KOPT-K1 (cell line): ENCODE data around the gene SULT1A2.
"Not testable (repeated sequence)": the region's sequence is repeated elsewhere in the genome, so short reads cannot be mapped to it uniquely, and the experiment has no call there.

Experiments used
- H3K27ac ChIP-seq: fragments of 200-600 bp; sonication (generic); 2 replicates; pipeline ENCODE4 v1.5.1; 2016; ENCODE audit warnings: antibody characterized with exemption, mild to moderate bottlenecking, low read depth, low read length; ENCODE audit not compliant: poor library complexity, severe bottlenecking
- H3K36me3 ChIP-seq: fragments of 200-600 bp; sonication (generic); 2 replicates; pipeline ENCODE4 v1.5.1; 2017; ENCODE audit warnings: antibody characterized with exemption, mild to moderate bottlenecking, low read length, moderate library complexity; ENCODE audit not compliant: insufficient read depth
- H3K9me3 ChIP-seq: fragments of 200-600 bp; sonication (generic); 2 replicates; pipeline ENCODE4 v1.5.1; 2017; ENCODE audit warnings: antibody characterized with exemption, low read length, mild to moderate bottlenecking; ENCODE audit not compliant: insufficient read depth, poor library complexity, severe bottlenecking

The SULT1A2 gene

GRCh38 chr16:28562199-28562598, 34.7 kb downstream of the SULT1A2 start:
- Histone ChIP-seq H3K9me3 (peaks cover 11% of the 10 kb centered on the region), H3K36me3 (peaks cover 37% of the 10 kb centered on the region), H3K27ac (no peak overlapping the region)

GRCh38 chr16:28561557-28562187, 35.2 kb downstream of the SULT1A2 start:
- Histone ChIP-seq H3K27ac (no peak overlapping the region), H3K9me3 (peaks cover 6% of the 10 kb centered on the region), H3K36me3 (peaks cover 41% of the 10 kb centered on the region)

- Histone ChIP-seq H3K9me3 (no peaks in the 10 kb centered on the region), H3K27ac (no peak overlapping the region), H3K36me3 (peaks cover 36% of the 10 kb centered on the region)
Measured at GRCh38 chr16:28558456-28558855, 38.4 kb downstream of the SULT1A2 start.

- H3K36me3 ChIP-seq: peaks cover 36% of the 10 kb centered on the region
- no peak overlapping the region for H3K27ac ChIP-seq
Measured at GRCh38 chr16:28556914-28557320, 39.9 kb downstream of the SULT1A2 start.

GRCh38 chr16:28555561-28555960, 41.3 kb downstream of the SULT1A2 start:
- Histone ChIP-seq H3K36me3 (peaks cover 36% of the 10 kb centered on the region), H3K27ac (no peak overlapping the region), H3K9me3 (no peaks in the 10 kb centered on the region)

More at GRCh38 chr16:28556914-28557320, 39.9 kb downstream of the SULT1A2 start:
- H3K9me3 ChIP-seq: no peaks in the 10 kb centered on the region

- Histone ChIP-seq H3K9me3 (no peaks in the 10 kb centered on the region), H3K27ac (peak overlapping the region; percentile 50), H3K36me3 (peaks cover 34% of the 10 kb centered on the region)
Measured at GRCh38 chr16:28554634-28555423, 42.0 kb downstream of the SULT1A2 start.

- Histone ChIP-seq H3K36me3 (peaks cover 26% of the 10 kb centered on the region), H3K27ac (peak within 1 kb of the TSS; percentile 92), H3K9me3 (no peaks in the 10 kb centered on the region)
Measured at GRCh38 chr16:28553776-28554633, 42.8 kb downstream of the SULT1A2 start, which contains the start of gene SGF29. SGF29 (plus strand) TSS chr16:28553920; CDS start chr16:28581070, 27,150 bp downstream.

- Histone ChIP-seq H3K27ac (no peak overlapping the region), H3K9me3 (no peaks in the 10 kb centered on the region), H3K36me3 (no peaks in the 10 kb centered on the region)
Measured at GRCh38 chr16:28549301-28549899, 47.5 kb downstream of the SULT1A2 start.

GRCh38 chr16:28548306-28548802, 48.5 kb downstream of the SULT1A2 start:
- Histone ChIP-seq H3K9me3 (no peaks in the 10 kb centered on the region), H3K36me3 (no peaks in the 10 kb centered on the region), H3K27ac (no peak overlapping the region)

- no peaks in the 10 kb centered on the region for H3K9me3 ChIP-seq
- no peak overlapping the region for H3K27ac ChIP-seq
- no peaks in the 10 kb centered on the region for H3K36me3 ChIP-seq
Measured at GRCh38 chr16:28546626-28547025, 50.2 kb downstream of the SULT1A2 start.

GRCh38 chr16:28545964-28546363, 50.9 kb downstream of the SULT1A2 start:
- not testable (repeated sequence) for H3K36me3 ChIP-seq, H3K27ac ChIP-seq, H3K9me3 ChIP-seq

- Histone ChIP-seq H3K9me3 (no peaks in the 10 kb centered on the region), H3K36me3 (no peaks in the 10 kb centered on the region), H3K27ac (no peak overlapping the region)
Measured at GRCh38 chr16:28544998-28545397, 51.9 kb downstream of the SULT1A2 start.

- no peaks in the 10 kb centered on the region for H3K9me3 ChIP-seq
- H3K36me3 ChIP-seq: no peaks in the 10 kb centered on the region
- H3K27ac ChIP-seq: no peak overlapping the region
Measured at GRCh38 chr16:28543072-28543471, 53.8 kb downstream of the SULT1A2 start.

GRCh38 chr16:28542646-28543045, 54.2 kb downstream of the SULT1A2 start:
- no peaks in the 10 kb centered on the region for H3K36me3 ChIP-seq
- no peak overlapping the region for H3K27ac ChIP-seq
- H3K9me3 ChIP-seq: no peaks in the 10 kb centered on the region
